Peyer's patch (tissue), 4 donors: ENCODE results near the gene CC2D2A.

ENCODE experiments used
- POLR2A ChIP-seq, 2 donors: fragments of 450-650 bp; IDR thresholded peaks; one replicate each; pipeline ENCODE4 v1.5.1; 2017; ENCODE audit warnings: antibody characterized with exemption in 2 of 2, mild to moderate bottlenecking in 2 of 2, moderate library complexity in 2 of 2
- TF ChIP-seq, protein P1 (sequence below), 6 experiments: fragments of 450-650 bp in 4 of 6; fragments of 200-600 bp in 2 of 6; sonication (generic) in 1 of 6; IDR thresholded peaks; one replicate each; pipeline ENCODE4 v1.5.1; 2017 to 2019; ENCODE audit warnings: antibody characterized with exemption in 6 of 6, mild to moderate bottlenecking in 3 of 6, moderate library complexity in 1 of 6

DNA sequence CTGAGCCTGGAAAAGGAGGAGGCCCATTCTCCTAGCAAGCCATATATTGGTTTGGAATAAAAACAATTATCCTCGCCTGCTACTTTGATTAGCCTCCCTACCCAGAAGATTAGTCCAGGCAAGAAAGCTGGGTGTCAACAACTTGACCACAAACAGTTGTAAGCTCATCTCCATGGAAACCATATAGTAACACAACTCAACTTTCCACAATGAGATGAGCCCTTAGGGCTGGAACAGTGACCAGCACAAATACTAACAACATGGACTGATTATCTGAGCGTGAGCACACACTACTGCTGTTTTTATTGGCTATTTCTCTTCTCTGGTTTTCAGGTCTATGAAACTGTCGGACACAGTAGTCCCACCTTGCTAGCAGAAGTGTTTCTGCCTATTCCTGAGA is 80.8 kb downstream of the CC2D2A start:
- TF ChIP-seq POLR2A (IDR thresholded peaks at IDR 0.05), result no peak
- TF ChIP-seq, protein P1, sequence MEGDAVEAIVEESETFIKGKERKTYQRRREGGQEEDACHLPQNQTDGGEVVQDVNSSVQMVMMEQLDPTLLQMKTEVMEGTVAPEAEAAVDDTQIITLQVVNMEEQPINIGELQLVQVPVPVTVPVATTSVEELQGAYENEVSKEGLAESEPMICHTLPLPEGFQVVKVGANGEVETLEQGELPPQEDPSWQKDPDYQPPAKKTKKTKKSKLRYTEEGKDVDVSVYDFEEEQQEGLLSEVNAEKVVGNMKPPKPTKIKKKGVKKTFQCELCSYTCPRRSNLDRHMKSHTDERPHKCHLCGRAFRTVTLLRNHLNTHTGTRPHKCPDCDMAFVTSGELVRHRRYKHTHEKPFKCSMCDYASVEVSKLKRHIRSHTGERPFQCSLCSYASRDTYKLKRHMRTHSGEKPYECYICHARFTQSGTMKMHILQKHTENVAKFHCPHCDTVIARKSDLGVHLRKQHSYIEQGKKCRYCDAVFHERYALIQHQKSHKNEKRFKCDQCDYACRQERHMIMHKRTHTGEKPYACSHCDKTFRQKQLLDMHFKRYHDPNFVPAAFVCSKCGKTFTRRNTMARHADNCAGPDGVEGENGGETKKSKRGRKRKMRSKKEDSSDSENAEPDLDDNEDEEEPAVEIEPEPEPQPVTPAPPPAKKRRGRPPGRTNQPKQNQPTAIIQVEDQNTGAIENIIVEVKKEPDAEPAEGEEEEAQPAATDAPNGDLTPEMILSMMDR (IDR thresholded peaks at IDR 0.05), result no peak
